Medulla oblongata (tissue), 1 donor: ENCODE results near the gene IRX5.

Source experiments
- DNase-seq: peaks from one replicate; pipeline ENCODE4 v3.0.0-alpha.2; 2015; ENCODE audit errors: extremely low spot score

Gene IRX5

DNA sequence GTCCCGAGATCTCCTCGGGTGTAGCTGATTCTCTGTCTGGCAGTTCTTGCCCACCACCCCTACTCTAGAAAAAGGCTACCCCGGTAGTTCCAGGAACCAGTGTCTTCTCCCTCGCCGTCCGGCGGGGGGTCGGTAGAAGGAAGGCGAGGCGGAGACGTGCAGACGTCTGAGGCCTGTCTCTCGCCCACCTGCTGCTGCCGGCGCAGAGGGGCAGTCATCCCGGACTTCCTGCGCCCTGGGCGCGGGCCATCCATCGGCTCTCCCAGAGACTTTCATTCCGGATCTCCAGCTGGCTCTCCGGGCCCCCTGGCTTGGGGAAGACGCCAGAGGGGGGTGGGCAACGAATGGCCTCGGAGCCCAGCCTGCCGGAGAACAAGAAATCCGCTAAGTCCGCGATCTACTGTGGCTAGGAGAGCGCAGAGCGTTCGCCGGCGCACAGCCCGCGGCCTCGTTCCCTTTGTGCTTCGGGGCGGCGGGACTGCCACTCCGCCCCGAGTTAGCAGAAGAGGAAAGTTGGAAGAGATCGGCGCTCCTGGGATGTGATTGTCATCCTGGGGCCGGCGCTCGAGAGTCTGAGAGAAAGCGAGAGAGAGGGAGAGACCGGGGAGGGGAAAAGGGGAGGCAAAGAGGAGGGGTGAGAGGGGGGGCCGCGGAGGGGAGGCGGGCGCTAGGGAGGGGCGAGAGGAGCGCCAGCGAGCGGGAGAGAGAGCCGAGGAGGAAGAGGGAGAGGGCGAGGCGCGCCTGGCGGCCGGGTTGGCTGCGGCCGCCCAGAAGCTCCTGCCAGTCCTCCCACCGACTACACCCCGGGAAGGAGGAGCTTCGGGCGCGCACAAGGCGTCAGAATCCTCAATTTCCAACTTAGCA is at the start of gene IRX5:
TSS of gene IRX5 (plus strand) at position 861 of the 864 bp plus-strand sequence. CDS start 334 bp downstream, outside the sequence.
- DNase-seq: peak; percentile 96

DNA sequence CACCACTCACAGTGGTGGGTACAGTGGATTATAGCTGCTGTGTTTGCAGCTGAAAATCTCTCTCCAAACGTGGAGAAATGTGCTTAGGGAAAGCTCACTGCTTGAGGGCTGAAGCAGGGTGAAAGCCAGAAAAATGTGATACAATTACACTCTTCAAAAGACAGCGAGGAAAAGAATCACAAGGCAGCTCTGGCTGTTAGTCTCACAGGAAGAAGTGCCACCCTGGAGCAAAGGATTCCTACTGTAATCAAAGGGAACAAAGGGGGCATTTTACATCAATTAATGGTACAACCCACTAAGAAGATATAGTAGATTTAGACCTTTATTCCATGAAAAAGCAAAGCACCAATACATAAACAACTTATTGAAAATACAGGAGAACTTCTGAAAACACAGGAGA is 48.1 kb upstream of the IRX5 start:
- DNase-seq: no peak

DNA sequence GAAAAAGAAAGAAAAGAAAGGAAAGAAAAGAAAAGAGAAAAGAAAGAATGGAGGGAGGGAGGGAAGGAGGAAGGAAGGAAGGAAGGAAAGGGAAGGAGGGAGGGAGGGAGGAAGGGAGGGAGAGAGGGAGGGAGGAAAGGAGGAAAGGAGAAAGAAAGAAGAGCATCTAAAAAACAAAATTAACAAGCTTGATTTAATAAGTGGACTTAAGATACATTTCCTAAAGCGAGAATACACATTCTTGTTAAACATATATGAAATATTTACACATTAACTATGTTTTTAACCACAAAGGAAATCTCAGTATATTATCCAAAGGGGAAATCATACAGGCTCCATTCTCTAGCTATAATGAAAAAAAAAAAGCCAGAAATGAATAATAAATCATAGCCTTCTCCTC is 47.3 kb upstream of the IRX5 start:
- no peak for DNase-seq

GRCh38 chr16:54886078-54886477 is 44.6 kb upstream of the IRX5 start:
- no peak for DNase-seq

DNA sequence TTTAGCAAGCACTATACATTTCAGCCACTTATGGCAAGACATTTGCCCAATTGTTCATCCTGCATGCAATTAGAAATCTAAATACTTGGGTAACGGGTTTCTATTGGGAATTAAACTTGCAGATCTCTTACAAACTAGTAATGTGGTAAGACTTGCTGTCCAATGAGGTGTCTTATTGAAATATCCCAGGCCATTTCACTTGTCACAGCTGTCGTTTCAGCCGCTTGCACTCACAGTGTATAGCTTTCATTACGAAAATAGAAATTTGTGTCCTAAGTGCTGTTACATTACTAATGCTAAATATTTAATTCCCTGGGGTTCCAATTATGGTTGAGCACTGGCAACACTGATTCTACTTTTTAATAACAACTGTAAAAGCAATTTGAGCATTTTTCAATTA is 40.3 kb upstream of the IRX5 start:
- no peak for DNase-seq

DNA sequence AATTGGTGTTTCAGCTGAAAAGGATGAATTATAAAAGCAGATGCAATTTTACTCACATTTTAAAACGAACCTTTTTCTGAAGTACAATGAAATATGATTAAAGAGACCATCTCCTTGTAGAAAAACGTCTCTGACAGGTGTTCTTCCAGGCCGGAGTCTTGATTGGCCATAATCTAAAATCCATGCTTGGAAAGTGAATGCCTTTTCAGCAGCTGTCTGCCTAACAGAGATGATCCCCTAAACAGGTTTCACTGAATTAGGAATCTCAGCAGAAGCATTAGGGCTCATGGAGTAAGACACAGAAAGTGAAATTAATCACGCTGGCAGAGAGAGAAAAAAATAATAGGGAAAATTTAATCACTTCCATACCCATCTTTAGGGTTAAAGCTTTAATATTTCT is 39.3 kb upstream of the IRX5 start:
- DNase-seq: no peak

GRCh38 chr16:54892981-54893380 is 37.7 kb upstream of the IRX5 start:
- DNase-seq: no peak

GRCh38 chr16:54897930-54898329 is 32.7 kb upstream of the IRX5 start:
- DNase-seq: no peak

GRCh38 chr16:54901606-54902005 is 29.1 kb upstream of the IRX5 start:
- DNase-seq: no peak

DNA sequence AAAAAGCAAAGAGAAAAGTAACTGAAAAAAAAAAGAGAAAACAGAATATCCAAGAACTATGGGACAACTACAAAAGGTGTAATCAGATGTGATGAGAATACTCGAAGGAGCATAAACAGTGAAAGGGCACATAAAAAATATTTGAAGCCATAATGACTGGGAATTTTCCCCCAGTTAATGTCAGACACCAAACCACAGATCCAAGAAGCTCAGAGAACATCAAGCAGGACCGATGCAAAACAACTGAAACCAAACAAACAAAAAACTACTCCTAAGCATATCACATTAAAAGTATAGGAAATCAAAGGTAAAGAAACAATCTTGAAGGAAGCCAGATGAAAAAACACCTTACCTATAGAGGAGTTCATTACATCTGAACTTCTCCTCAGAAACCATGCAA is 27.6 kb upstream of the IRX5 start:
- no peak for DNase-seq

- DNase-seq: no peak
Measured at GRCh38 chr16:54911079-54911478, 19.6 kb upstream of the IRX5 start.

DNA sequence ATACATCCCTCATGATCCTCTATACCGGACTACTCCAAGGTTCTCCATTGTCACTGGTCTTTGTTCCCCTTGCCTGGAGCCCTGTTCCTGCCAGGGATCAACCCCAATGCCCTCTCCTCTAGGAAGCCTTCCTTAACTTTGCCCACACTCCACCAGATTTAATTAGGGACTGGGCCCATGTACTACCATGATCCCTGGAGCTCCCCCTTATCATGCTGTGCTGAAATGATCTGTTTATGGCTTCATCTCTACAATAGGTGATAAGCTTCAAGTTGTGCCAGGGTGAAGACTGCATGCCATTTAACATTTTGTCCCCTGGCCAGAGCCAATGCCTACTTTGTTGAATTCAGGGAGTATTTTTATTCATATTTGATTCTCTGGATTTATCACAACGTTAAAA is 17.9 kb upstream of the IRX5 start:
- no peak for DNase-seq

- DNase-seq: no peak
Measured at GRCh38 chr16:54921206-54921824, 9.3 kb upstream of the IRX5 start.

- no peak for DNase-seq
Measured at GRCh38 chr16:54923055-54923473, 7.6 kb upstream of the IRX5 start.

GRCh38 chr16:54923988-54924387 is 6.7 kb upstream of the IRX5 start:
- no peak for DNase-seq

DNA sequence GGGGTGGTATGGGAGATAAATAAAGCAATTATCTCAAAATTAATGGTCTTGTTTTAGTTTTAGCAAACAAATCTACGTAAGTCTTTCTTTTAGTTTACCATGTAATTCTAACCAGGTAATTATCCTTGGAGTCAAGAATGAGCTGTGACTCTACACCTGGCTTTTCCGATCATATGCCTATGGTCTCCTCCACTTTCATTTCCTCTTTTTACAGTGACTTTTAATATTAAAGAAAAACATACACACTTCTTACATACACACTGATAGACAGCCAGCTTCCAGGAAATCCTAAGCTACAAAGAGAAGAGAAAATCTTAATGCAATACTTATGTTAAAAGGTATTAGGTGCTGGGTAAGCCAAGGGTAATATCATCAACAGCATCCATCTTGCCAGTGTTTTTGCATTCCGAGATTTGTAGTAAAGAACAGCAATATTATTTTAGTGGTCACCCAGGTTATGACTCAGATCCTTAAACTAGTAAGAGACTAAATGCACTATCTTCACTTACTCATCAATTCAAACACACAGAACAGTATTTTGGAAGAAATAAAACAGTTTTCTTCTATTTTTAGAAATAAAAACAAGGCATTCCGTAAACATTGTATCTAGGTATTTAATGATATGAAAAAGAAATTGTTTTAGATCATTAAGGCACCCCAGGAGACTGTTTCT is 4.4 kb upstream of the IRX5 start:
- no peak for DNase-seq

DNA sequence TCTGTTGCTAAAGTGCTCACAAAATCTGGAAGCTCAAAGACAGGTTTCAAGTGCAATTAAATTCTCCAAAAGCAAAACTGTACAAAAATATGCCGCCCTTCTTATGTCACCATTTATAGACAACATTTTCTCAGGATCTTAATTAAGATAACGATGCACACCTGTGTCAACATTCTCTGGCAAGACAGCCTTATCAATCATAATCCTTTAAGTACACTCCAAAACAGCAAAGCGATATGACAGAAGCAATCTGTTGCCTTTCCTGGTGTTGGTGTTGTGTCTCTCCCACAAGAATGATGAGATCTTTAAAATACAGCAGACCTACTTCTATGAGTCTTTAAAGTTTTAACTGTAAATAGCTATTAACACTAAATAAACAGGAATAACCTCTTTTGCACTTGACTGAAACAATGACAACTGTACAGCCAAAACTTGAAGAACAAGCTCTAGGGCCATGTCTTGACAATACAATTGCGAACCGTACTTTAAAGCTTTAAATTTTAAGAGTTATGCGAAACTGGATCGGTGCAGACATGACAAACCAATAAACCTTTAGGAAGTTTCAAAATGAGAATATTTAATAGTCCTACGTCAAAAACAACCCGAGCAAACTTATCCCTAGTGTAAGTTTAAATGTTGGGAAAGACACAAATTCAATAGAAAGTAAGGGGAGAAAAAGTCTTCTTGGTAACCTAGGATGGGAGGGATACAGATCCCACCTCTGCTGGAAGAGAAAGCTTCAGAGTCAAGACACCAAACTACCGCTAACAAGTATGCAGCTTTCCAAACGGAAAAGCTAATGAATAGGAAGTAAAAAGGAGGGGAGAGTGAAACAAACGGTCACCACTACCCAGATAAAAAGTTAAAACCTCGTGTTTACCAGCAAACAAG is 3.3 kb upstream of the IRX5 start:
- peak; percentile 46 for DNase-seq

GRCh38 chr16:54928016-54928356 is 2.7 kb upstream of the IRX5 start:
- DNase-seq: no peak

- DNase-seq: peak; percentile 63
Measured at GRCh38 chr16:54928411-54929089, 2.1 kb upstream of the IRX5 start.

DNA sequence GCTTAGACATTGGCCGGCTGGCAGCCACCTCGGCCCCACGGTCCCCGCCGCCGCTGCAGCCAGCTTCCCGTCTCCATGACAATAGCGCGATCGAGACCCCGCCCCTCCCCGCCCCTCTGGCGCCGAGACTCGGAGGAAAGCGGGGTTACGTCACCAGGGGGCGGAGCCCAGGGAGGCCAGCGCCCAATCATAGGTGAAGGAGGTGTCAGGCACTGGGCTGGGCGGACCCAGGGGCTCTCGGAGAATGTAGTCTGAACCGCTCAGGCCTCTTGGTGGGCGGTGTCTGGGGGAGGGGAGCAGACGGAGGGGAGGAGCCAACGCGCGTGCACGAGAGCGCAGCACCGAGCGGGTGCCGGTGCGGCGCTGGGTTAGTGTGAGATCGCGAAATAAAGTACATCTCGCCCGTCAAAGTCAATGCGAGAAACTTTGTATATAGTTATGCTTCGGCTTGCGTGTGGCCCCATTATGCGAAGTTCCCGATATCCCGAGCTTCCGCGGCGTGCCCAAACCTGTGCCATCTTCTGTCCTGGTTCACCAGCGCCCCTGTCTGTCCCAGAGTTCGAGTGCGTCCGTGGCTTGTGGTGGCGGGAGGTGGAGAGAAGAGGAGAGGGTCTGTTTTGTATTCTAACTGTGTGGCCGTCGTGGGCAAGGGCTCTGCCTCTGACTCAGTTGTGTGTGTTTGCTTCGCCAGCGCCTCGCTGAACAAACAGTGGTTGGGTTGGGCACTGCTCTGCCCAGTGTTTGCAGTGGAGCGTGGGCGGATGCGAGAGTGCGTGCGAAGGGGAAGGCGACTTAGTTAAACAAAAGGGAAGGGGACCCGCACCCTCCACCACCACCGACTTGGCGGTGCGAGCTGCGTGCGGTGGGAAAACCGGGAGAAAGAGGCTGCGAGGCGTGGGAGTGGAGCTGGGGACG is 1.3 kb upstream of the IRX5 start:
- DNase-seq: peak; percentile 100

DNA sequence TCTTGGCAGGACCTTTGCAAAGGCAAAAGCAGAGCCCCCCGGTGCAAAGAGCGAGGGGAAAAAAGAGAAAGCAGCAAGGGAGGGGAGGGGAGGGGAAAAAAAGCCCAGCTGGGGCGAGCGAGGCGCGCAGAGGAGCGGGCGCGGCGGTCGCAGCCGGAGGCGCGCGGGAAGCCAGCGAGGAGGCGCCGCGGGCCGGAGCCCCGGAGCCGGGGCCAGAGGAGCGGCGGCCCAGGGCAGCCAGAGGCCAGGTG is 129 bp downstream of the IRX5 start:
- DNase-seq: no peak
